Prostate gland (tissue), 2 donors: ENCODE results near the gene ZNF609. TPM values are rescaled to one million over a fixed set of nuclear protein-coding genes. Genes with fewer than 3 reads are reported as not detected.

Experiments used
- DNase-seq: peaks from one replicate; pipeline ENCODE4 v3.0.0-alpha.2; 2019; ENCODE audit warnings: low spot score
- H3K27ac ChIP-seq, 2 donors: fragments of 200-600 bp; sonication (generic); 2 replicates each; pipeline ENCODE4 v1.5.1; 2017 to 2019
- H3K27me3 ChIP-seq: fragments of 200-600 bp; sonication (generic); replicated peaks from 2 replicates; pipeline ENCODE4 v1.5.1; 2019; ENCODE audit not compliant: insufficient read depth
- H3K36me3 ChIP-seq, 2 donors: fragments of 200-600 bp; sonication (generic); 1 replicate in 1 of 2; 2 replicates in 1 of 2; pipeline versions ENCODE4 v1.5.1 to v1.8.1; 2017 to 2019
- H3K4me1 ChIP-seq: fragments of 200-600 bp; sonication (generic); replicated peaks from 2 replicates; pipeline ENCODE4 v1.5.1; 2019
- H3K4me3 ChIP-seq, 2 donors: fragments of 200-600 bp; sonication (generic); 2 replicates each; pipeline ENCODE4 v1.5.1; 2017 to 2019
- H3K9me3 ChIP-seq: fragments of 200-600 bp; sonication (generic); 2 replicates; pipeline ENCODE4 v1.5.1; 2017
- POLR2A ChIP-seq: fragments of 450-650 bp; IDR thresholded peaks from one replicate; pipeline ENCODE4 v1.6.1; 2016; ENCODE audit warnings: antibody characterized with exemption, mild to moderate bottlenecking
- POLR2AphosphoS5 ChIP-seq: sonication (generic); formaldehyde crosslinking; IDR thresholded peaks from one replicate; pipeline ENCODE4 v1.6.1; 2017; ENCODE audit warnings: antibody characterized with exemption
- WGBS: methylation state at CpG from one replicate; pipeline ENCODE4 v1.1.5; 2018; 5-methylcytosine and 5-hydroxymethylcytosine counted together
- intact Hi-C: fragments of 100-400 bp; cut with DNase I; formaldehyde crosslinking; loops from one replicate; pipeline ENCODE4 v1.14.2; 2022
- total RNA-seq, 2 donors: library from RNA; depleted of rRNA; stranded (reverse); fragments of >200 nt; gene quantifications; one replicate each; pipeline ENCODE4 v1.1.0, GENCODE V29; 2016
- TF ChIP-seq, protein P1 (sequence below), 4 experiments: fragments of 200-600 bp in 2 of 4; fragments of 450-650 bp in 2 of 4; sonication (generic) in 2 of 4; IDR thresholded peaks; 1 replicate in 3 of 4; 2 replicates in 1 of 4; pipeline ENCODE4 v1.5.1; 2016 to 2019; ENCODE audit warnings: antibody characterized with exemption in 4 of 4, mild to moderate bottlenecking in 2 of 4, moderate library complexity in 2 of 4

ZNF609 gene
- total RNA-seq, 2 donors from 2014 or later = 29.1 to 45.7 TPM

DNA sequence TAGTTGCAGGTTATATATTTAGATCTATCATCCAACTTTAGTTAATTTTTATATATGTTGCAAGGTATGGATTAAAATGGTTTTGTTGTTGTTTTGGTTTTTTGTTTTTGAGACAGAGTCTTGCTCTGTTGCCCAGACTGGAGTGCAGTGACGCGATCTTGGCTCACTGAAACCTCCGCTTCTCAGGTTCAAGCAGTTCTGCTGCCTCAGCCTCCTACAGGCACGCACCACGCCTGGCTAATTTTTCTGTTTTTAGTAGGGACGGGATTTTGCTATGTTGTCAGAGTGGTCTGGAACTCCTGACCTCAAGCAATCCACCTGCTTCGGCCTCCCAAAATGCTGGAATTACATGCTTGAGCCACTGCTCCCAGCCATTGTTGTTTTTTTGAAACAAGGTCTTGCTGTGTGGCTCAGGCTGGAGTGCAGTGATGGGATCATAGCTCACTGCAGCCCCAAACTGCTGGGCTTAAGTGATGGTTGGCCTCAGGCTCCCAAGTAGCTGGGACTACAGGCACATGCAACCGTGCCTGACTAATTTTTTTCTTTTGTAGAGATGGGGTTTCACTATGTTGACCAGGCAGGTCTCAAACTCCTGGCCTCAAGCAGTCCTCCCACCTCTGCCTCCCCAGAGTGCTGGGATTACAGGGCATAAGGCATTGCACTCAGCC lies 92.0 kb downstream of the ZNF609 start:
- Histone ChIP-seq H3K4me3 (no peak overlapping the region), H3K27me3 (no peaks in the 10 kb centered on the region), H3K9me3 (no peaks in the 10 kb centered on the region), H3K36me3 (no peaks in the 10 kb centered on the region), H3K4me1 (no peaks in the 10 kb centered on the region), H3K27ac (no peak overlapping the region)
- intact Hi-C loops = no loop called here
- DNase-seq = no peak
- TF ChIP-seq POLR2AphosphoS5 (no peak), POLR2A (no peak)
- TF ChIP-seq, protein P1, sequence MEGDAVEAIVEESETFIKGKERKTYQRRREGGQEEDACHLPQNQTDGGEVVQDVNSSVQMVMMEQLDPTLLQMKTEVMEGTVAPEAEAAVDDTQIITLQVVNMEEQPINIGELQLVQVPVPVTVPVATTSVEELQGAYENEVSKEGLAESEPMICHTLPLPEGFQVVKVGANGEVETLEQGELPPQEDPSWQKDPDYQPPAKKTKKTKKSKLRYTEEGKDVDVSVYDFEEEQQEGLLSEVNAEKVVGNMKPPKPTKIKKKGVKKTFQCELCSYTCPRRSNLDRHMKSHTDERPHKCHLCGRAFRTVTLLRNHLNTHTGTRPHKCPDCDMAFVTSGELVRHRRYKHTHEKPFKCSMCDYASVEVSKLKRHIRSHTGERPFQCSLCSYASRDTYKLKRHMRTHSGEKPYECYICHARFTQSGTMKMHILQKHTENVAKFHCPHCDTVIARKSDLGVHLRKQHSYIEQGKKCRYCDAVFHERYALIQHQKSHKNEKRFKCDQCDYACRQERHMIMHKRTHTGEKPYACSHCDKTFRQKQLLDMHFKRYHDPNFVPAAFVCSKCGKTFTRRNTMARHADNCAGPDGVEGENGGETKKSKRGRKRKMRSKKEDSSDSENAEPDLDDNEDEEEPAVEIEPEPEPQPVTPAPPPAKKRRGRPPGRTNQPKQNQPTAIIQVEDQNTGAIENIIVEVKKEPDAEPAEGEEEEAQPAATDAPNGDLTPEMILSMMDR (IDR thresholded peaks at IDR 0.05) = no peak
- 79% methylated on average over 8 of the region's 8 CpGs for WGBS

GRCh38 chr15:64558460-64559179 lies 98.2 kb downstream of the ZNF609 start:
- no peak for DNase-seq
- no peak overlapping the region for H3K4me3 ChIP-seq
- no peaks in the 10 kb centered on the region for H3K9me3 ChIP-seq
- H3K27ac ChIP-seq = no peak overlapping the region
- H3K27me3 ChIP-seq = no peaks in the 10 kb centered on the region
- TF ChIP-seq POLR2A = no peak
- TF ChIP-seq POLR2AphosphoS5 = no peak
- TF ChIP-seq, protein P1 (IDR thresholded peaks at IDR 0.05) = no peak
- H3K4me1 ChIP-seq = no peaks in the 10 kb centered on the region
- intact Hi-C loops = no loop called here
- H3K36me3 ChIP-seq = no peaks in the 10 kb centered on the region

GRCh38 chr15:64559243-64559642 lies 98.9 kb downstream of the ZNF609 start:
- no peaks in the 10 kb centered on the region for H3K27me3 ChIP-seq
- H3K27ac ChIP-seq = no peak overlapping the region
- H3K4me3 ChIP-seq = no peak overlapping the region
- H3K4me1 ChIP-seq = no peaks in the 10 kb centered on the region
- no peaks in the 10 kb centered on the region for H3K36me3 ChIP-seq
- H3K9me3 ChIP-seq = no peaks in the 10 kb centered on the region
- TF ChIP-seq, protein P1 (IDR thresholded peaks at IDR 0.05) = no peak
- TF ChIP-seq POLR2A (no peak), POLR2AphosphoS5 (no peak)
- intact Hi-C loops = no loop called here
- 93% methylated on average over 2 of the region's 2 CpGs for WGBS
- no peak for DNase-seq

DNA sequence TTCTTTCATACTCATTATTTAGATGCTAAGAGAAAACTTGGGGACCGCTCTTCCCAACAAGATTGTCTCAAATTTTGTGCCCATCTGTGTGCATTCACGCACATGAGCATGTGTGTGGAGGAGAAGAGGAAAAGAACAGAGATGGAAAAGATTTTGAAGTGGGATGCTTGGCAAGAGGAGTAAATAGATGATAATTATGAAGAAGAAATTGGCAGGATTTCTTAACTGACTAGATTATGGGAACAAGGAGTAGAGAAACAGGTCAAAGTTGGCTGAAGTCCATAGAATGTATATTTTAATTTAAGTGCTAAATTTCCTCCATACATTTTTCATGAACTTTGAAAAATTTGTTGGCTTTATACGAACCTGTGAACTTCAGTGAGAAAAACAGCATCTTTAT lies 100.1 kb downstream of the ZNF609 start:
- H3K9me3 ChIP-seq = no peaks in the 10 kb centered on the region
- intact Hi-C loops = no loop called here
- no peaks in the 10 kb centered on the region for H3K4me1 ChIP-seq
- H3K4me3 ChIP-seq = no peak overlapping the region
- WGBS = 95% methylated on average over 3 of the region's 3 CpGs
- TF ChIP-seq, protein P1 (IDR thresholded peaks at IDR 0.05) = no peak
- TF ChIP-seq POLR2AphosphoS5 = no peak
- no peak for TF ChIP-seq POLR2A
- no peaks in the 10 kb centered on the region for H3K27me3 ChIP-seq
- DNase-seq = no peak
- no peaks in the 10 kb centered on the region for H3K36me3 ChIP-seq
- H3K27ac ChIP-seq = no peak overlapping the region

- intact Hi-C loops = no loop called here
- 62% methylated on average over 2 of the region's 2 CpGs for WGBS
- no peak for DNase-seq
- Histone ChIP-seq H3K4me1 (no peaks in the 10 kb centered on the region), H3K4me3 (no peak overlapping the region), H3K27ac (no peak overlapping the region), H3K9me3 (no peaks in the 10 kb centered on the region), H3K36me3 (no peaks in the 10 kb centered on the region), H3K27me3 (no peaks in the 10 kb centered on the region)
- TF ChIP-seq, protein P1 (IDR thresholded peaks at IDR 0.05) = no peak
- TF ChIP-seq POLR2AphosphoS5 (no peak), POLR2A (no peak)
Observed at GRCh38 chr15:64560998-64561397, 100.6 kb downstream of the ZNF609 start.
